Measurements from ENCODE around the gene NOXRED1.

NOXRED1 gene

DNA sequence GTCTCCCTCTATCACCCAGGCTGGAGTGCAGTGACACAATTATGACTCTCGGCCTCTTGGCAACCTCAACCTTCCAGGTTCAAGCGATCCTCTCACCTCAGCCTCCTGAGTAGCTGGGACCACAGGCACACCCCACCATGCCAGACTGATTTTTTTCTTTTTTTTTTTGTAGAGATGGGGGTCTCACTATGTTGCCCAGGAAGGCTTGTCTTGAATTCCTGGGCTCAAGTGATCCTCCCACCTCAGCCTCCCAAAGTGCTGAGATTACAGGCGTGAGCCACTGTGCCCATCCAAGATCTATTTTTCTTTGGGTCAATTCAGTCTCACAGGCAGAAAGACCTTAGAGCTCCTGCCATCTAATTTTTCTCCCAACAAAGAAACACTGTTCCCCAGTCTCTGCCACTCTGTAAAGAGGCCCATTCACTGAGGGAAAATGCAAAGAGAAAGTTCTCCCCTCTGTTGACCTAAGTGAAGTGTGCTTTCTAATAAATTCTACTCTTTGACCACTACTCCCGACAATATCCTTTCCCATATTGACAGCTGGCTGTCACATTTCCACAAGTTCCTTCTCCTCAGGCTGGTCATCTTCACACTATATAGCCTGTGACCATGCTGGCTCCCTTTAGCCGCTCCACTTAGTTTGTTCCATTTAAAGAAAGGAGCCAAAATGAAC, 69.7 kb downstream of the NOXRED1 start:
- no peak overlapping the region for H3K27ac ChIP-seq
- H3K4me1 ChIP-seq (ENCODE audit: control insufficient read depth in 1 of 2, insufficient read depth in 1 of 2, low read depth in 1 of 2, low read length in 1 of 2) = no peaks in the 10 kb centered on the region
- H3K9me3 ChIP-seq = no peaks in the 10 kb centered on the region
- H3K27me3 ChIP-seq = no peaks in the 10 kb centered on the region
- peaks cover 18% of the 10 kb centered on the region for H3K36me3 ChIP-seq
- no peak overlapping the region for H3K4me3 ChIP-seq (ENCODE audit: low read depth in 1 of 2, low read length in 1 of 2)
- TF ChIP-seq, protein P1, sequence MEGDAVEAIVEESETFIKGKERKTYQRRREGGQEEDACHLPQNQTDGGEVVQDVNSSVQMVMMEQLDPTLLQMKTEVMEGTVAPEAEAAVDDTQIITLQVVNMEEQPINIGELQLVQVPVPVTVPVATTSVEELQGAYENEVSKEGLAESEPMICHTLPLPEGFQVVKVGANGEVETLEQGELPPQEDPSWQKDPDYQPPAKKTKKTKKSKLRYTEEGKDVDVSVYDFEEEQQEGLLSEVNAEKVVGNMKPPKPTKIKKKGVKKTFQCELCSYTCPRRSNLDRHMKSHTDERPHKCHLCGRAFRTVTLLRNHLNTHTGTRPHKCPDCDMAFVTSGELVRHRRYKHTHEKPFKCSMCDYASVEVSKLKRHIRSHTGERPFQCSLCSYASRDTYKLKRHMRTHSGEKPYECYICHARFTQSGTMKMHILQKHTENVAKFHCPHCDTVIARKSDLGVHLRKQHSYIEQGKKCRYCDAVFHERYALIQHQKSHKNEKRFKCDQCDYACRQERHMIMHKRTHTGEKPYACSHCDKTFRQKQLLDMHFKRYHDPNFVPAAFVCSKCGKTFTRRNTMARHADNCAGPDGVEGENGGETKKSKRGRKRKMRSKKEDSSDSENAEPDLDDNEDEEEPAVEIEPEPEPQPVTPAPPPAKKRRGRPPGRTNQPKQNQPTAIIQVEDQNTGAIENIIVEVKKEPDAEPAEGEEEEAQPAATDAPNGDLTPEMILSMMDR (IDR thresholded peaks at IDR 0.05) = no peak

DNA sequence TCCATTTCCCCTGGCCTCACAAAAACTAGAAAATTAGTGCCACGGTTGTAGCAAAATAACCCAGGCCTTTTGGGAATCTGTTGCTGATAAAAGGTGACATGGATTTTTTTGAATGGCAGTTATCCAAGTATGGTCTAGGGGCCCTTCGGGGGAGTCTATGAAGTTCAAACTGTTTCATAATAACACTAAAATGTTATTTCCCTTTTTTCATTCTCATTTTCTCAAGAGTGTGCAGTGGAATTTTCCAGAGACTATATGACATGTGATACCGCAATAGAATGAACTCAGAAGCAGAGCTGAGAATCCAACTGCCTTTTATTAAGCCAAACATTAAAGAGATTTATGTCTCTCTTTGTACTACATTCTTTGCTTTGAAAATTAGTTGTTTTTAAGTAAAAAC, 75.6 kb downstream of the NOXRED1 start:
- TF ChIP-seq, protein P1 (IDR thresholded peaks at IDR 0.05) = no peak

DNA sequence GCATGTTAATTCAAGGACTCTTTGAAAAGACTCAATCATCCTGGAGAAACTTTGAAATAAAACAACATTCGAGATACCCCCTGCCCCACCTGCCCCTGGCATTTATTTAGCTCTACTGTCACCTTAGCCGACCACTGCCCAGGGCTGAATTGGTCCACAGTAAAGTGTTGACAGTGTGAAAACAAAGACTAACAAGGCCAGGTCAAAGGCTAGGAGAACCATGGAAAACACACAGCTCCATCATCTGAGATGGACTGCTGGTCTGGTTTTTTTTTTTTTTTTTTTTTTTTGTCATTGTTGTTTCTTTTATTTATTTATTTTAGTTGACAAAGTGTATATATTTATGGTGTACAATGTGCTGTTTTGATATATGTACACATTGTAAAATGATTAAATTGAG, 76.8 kb downstream of the NOXRED1 start:
- H3K4me1 ChIP-seq (ENCODE audit: control insufficient read depth in 1 of 2, insufficient read depth in 1 of 2, low read depth in 1 of 2, low read length in 1 of 2) = peaks cover 4 to 6% of the 10 kb centered on the region in 2 experiments
- H3K36me3 ChIP-seq = peaks cover 52% of the 10 kb centered on the region
- TF ChIP-seq, protein P1 (IDR thresholded peaks at IDR 0.05) = no peak
- H3K9me3 ChIP-seq = no peaks in the 10 kb centered on the region
- no peak overlapping the region for H3K4me3 ChIP-seq (ENCODE audit: low read depth in 1 of 2, low read length in 1 of 2)
- H3K27me3 ChIP-seq = no peaks in the 10 kb centered on the region
- no peak overlapping the region for H3K27ac ChIP-seq

More for the DNA sequence above, 75.6 kb downstream of the NOXRED1 start:
- peaks cover 39% of the 10 kb centered on the region for H3K36me3 ChIP-seq
- H3K4me1 ChIP-seq (ENCODE audit: control insufficient read depth in 1 of 2, insufficient read depth in 1 of 2, low read depth in 1 of 2, low read length in 1 of 2) = peaks cover 4 to 6% of the 10 kb centered on the region in 2 experiments
- no peaks in the 10 kb centered on the region for H3K27me3 ChIP-seq
- H3K9me3 ChIP-seq = no peaks in the 10 kb centered on the region
- no peak overlapping the region for H3K27ac ChIP-seq
- no peak overlapping the region for H3K4me3 ChIP-seq (ENCODE audit: low read depth in 1 of 2, low read length in 1 of 2)

DNA sequence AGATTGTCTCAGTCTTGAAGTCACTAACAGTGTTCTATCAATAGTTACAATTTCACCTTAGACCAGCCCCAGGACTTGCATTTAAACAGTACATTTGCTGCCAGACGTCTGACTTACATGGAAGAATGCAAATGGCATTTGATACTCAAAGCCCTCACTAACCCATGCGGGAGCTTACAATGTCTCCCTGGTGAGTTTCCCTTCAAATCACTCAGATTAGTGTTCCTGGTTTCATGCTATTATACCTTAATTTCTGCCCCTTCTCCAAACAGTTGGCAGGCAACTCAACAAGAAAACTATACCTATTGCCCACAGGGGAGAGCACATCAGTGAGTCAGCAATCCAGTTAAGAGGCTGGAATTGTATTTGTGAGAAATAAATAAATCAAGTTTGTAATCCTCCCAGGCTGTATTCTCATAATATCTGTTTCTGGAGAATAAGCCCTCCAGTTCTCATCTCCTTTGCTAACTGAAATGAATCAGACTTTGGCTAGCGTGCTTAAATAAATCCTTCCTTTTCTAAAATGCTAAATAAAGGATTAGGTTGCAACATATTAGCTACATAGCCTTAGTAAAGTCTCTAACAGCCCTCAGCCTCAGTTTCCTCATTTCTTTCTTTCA, 78.8 kb downstream of the NOXRED1 start:
- H3K4me1 ChIP-seq (ENCODE audit: control insufficient read depth in 1 of 2, insufficient read depth in 1 of 2, low read depth in 1 of 2, low read length in 1 of 2) = peaks cover 4 to 6% of the 10 kb centered on the region in 2 experiments

More for the DNA sequence above, 78.8 kb downstream of the NOXRED1 start:
- H3K36me3 ChIP-seq = peaks cover 55% of the 10 kb centered on the region
- no peak overlapping the region for H3K4me3 ChIP-seq (ENCODE audit: low read depth in 1 of 2, low read length in 1 of 2)
- no peak overlapping the region for H3K27ac ChIP-seq
- H3K9me3 ChIP-seq = no peaks in the 10 kb centered on the region
- TF ChIP-seq, protein P1 (IDR thresholded peaks at IDR 0.05) = no peak
- H3K27me3 ChIP-seq = no peaks in the 10 kb centered on the region
